ENCODE measurements around the gene ZBTB7C. TPM values are rescaled to one million over a fixed set of nuclear protein-coding genes. Genes with fewer than 3 reads are reported as not detected.

Gene ZBTB7C
- total and polyA plus RNA-seq, 10 of the 15 experiments (the other 5 are each of a cell fraction or from before 2014, with no cell fraction given): under 0.01 to 0.08 (median 0.01) TPM; not detected in 7

DNA sequence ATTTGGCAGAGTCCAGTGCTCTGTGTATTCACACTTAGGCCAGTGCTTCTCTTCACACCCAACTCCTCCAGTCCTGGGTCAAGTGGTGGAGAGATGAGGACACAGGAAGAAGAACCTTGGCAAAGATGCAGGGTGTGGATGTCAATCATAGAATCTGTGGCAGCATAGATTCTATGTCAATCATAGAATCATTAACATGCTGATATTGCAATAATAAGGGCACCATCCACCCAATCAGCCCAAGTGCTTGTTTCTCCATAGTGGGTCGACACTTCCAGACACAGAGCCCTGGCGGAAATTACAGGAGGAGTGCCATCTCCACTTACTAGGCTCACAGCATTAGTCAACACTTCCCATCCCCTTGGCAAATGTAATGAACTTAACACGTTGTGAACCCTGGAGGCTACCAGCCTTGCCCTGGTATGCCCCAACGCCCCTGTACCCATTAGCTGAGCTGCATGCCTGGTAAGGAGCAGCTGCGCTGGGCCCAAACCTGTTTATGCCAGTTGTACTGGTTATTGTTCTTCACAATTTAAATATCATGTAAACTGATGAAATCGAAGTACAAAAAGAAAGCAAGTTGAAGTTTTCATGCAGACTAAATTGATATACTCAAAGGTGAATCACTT is 317.2 kb downstream of the ZBTB7C start (continued):
- TF ChIP-seq CUX1 (IDR thresholded peaks at IDR 0.05; ENCODE audit: insufficient replicate concordance, low read depth, low read length) (no peak), SPI1 (IDR thresholded peaks at IDR 0.05; ENCODE audit: borderline replicate concordance, insufficient read depth, low read depth, low read length) (no peak), YBX1 (IDR thresholded peaks at IDR 0.05) (no peak), RELA (IDR thresholded peaks at IDR 0.05; ENCODE audit: borderline replicate concordance, partially characterized antibody) (no peak), SUPT20H (IDR thresholded peaks at IDR 0.05; ENCODE audit: borderline replicate concordance, control insufficient read depth, low read depth, low read length) (no peak), ZNF207 (IDR thresholded peaks at IDR 0.05; ENCODE audit: borderline replicate concordance) (no peak), CEBPB (IDR thresholded peaks at IDR 0.05; ENCODE audit: borderline replicate concordance in 1 of 2, low read depth in 2 of 2, low read length in 2 of 2) (no peak)
- TF ChIP-seq, protein P1, sequence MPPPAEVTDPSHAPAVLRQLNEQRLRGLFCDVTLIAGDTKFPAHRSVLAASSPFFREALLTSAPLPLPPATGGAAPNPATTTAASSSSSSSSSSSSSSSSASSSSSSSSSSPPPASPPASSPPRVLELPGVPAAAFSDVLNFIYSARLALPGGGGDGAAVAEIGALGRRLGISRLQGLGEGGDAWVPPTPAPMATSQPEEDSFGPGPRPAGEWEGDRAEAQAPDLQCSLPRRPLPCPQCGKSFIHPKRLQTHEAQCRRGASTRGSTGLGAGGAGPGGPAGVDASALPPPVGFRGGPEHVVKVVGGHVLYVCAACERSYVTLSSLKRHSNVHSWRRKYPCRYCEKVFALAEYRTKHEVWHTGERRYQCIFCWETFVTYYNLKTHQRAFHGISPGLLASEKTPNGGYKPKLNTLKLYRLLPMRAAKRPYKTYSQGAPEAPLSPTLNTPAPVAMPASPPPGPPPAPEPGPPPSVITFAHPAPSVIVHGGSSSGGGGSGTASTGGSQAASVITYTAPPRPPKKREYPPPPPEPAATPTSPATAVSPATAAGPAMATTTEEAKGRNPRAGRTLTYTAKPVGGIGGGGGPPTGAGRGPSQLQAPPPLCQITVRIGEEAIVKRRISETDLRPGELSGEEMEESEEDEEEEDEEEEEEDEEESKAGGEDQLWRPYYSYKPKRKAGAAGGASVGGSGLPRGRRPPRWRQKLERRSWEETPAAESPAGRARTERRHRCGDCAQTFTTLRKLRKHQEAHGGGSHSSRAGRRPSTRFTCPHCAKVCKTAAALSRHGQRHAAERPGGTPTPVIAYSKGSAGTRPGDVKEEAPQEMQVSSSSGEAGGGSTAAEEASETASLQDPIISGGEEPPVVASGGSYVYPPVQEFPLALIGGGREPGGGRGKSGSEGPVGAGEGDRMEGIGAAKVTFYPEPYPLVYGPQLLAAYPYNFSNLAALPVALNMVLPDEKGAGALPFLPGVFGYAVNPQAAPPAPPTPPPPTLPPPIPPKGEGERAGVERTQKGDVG (CRISPR knock-in tag; IDR thresholded peaks at IDR 0.05): no peak
- TF ChIP-seq, protein P2, sequence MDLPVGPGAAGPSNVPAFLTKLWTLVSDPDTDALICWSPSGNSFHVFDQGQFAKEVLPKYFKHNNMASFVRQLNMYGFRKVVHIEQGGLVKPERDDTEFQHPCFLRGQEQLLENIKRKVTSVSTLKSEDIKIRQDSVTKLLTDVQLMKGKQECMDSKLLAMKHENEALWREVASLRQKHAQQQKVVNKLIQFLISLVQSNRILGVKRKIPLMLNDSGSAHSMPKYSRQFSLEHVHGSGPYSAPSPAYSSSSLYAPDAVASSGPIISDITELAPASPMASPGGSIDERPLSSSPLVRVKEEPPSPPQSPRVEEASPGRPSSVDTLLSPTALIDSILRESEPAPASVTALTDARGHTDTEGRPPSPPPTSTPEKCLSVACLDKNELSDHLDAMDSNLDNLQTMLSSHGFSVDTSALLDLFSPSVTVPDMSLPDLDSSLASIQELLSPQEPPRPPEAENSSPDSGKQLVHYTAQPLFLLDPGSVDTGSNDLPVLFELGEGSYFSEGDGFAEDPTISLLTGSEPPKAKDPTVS (IDR thresholded peaks at IDR 0.05; ENCODE audit: low read depth, low read length): no peak

All from GM12878 (cell line).